ENCODE data around the gene C17orf78. TPM values are rescaled to one million over a fixed set of nuclear protein-coding genes. Genes with fewer than 3 reads are reported as not detected.

The C17orf78 gene
- total RNA-seq, 2 experiments from 2014 or later: not detected

- no peaks in the 10 kb centered on the region for H3K36me3 Mint-ChIP-seq (ENCODE audit: low read depth)
- no peak overlapping the region for H3K27ac Mint-ChIP-seq
- H3K9me3 Mint-ChIP-seq: no peaks in the 10 kb centered on the region
- TF ChIP-seq CTCF (IDR thresholded peaks at IDR 0.05): no peak
- no peak for ATAC-seq
- H3K4me1 Mint-ChIP-seq (ENCODE audit: low read depth): no peaks in the 10 kb centered on the region
- no peak overlapping the region for H3K4me3 Mint-ChIP-seq
- CTCF ChIA-PET: interaction anchor here (2.2 kb wide), 1 partner anchor 8 kb away, joined by 23 read pairs; no protein-coding TSS in a partner anchor
- no peak for DNase-seq
- intact Hi-C loops (cut with micrococcal nuclease): no loop called here
- H3K27me3 Mint-ChIP-seq: no peaks in the 10 kb centered on the region
- POLR2A ChIA-PET: no interaction called here
Measured at GRCh38 chr17:37365589-37365988, 10.2 kb upstream of the C17orf78 start.

GRCh38 chr17:37368577-37368976, 7.2 kb upstream of the C17orf78 start:
- Mint-ChIP-seq H3K4me1 (ENCODE audit: low read depth) (peaks cover 3% of the 10 kb centered on the region), H3K4me3 (no peak overlapping the region), H3K27me3 (no peaks in the 10 kb centered on the region), H3K9me3 (no peaks in the 10 kb centered on the region), H3K36me3 (ENCODE audit: low read depth) (no peaks in the 10 kb centered on the region), H3K27ac (no peak overlapping the region)
- ATAC-seq (no peak), DNase-seq (no peak)
- TF ChIP-seq CTCF (IDR thresholded peaks at IDR 0.05): no peak
- ChIA-PET CTCF (interaction anchor here (1.3 to 1.6 kb wide), 2 partner anchors 9 to 29 kb away, joined by 4 to 5 read pairs; no protein-coding TSS in a partner anchor), POLR2A (no interaction called here)
- intact Hi-C loops (cut with micrococcal nuclease): no loop called here

GRCh38 chr17:37373530-37374159, 2.1 kb upstream of the C17orf78 start:
- intact Hi-C loops (cut with micrococcal nuclease): no loop called here
- ATAC-seq: peak; percentile 99
- CTCF ChIA-PET: interaction anchor here (0.6 to 6.5 kb wide), 60 partner anchors 9 to 772 kb away, joined by 3 to 69 read pairs (median 4); partner anchors contain the start of genes MRM1 and SYNRG
- Mint-ChIP-seq H3K27me3 (no peaks in the 10 kb centered on the region), H3K4me1 (ENCODE audit: low read depth) (peaks cover 8% of the 10 kb centered on the region), H3K9me3 (no peaks in the 10 kb centered on the region), H3K36me3 (ENCODE audit: low read depth) (no peaks in the 10 kb centered on the region), H3K27ac (no peak overlapping the region), H3K4me3 (no peak overlapping the region)
- peak; percentile 86 for DNase-seq
- POLR2A ChIA-PET: interaction anchor here (0.6 to 2.0 kb wide), 5 partner anchors 15 to 144 kb away, joined by 3 to 7 read pairs (median 3); no protein-coding TSS in a partner anchor
- peak; percentile 99 for TF ChIP-seq CTCF (IDR thresholded peaks at IDR 0.05)

GRCh38 chr17:37382056-37382455, 6.3 kb downstream of the C17orf78 start:
- no peaks in the 10 kb centered on the region for H3K36me3 Mint-ChIP-seq (ENCODE audit: low read depth)
- no peak overlapping the region for H3K27ac Mint-ChIP-seq

More at GRCh38 chr17:37382056-37382455, 6.3 kb downstream of the C17orf78 start:
- H3K27me3 Mint-ChIP-seq: no peaks in the 10 kb centered on the region
- H3K4me1 Mint-ChIP-seq (ENCODE audit: low read depth): no peaks in the 10 kb centered on the region
- ChIA-PET POLR2A (no interaction called here), CTCF (interaction anchor here (2.1 kb wide), 1 partner anchor 8 kb away, joined by 17 read pairs; no protein-coding TSS in a partner anchor)
- intact Hi-C loops (cut with micrococcal nuclease): no loop called here
- TF ChIP-seq CTCF (IDR thresholded peaks at IDR 0.05): no peak
- H3K4me3 Mint-ChIP-seq: no peak overlapping the region
- ATAC-seq: no peak
- DNase-seq: no peak
- H3K9me3 Mint-ChIP-seq: no peaks in the 10 kb centered on the region
